Loucy (cell line): ENCODE results near the gene DROSHA.

Experiments
- EZH2phosphoT487 ChIP-seq: fragments of 200-600 bp; IDR thresholded peaks from 2 replicates; pipeline ENCODE4 v1.6.1; 2018; ENCODE audit warnings: antibody characterized with exemption, mild to moderate bottlenecking, moderate library complexity, borderline replicate concordance
- TF ChIP-seq, protein P1 (sequence below): fragments of 200-600 bp; sonication (generic); conservative IDR thresholded peaks from 2 replicates; pipeline ENCODE4 v1.5.1; 2014; ENCODE audit warnings: mild to moderate bottlenecking, antibody characterized with exemption, low read length

DNA sequence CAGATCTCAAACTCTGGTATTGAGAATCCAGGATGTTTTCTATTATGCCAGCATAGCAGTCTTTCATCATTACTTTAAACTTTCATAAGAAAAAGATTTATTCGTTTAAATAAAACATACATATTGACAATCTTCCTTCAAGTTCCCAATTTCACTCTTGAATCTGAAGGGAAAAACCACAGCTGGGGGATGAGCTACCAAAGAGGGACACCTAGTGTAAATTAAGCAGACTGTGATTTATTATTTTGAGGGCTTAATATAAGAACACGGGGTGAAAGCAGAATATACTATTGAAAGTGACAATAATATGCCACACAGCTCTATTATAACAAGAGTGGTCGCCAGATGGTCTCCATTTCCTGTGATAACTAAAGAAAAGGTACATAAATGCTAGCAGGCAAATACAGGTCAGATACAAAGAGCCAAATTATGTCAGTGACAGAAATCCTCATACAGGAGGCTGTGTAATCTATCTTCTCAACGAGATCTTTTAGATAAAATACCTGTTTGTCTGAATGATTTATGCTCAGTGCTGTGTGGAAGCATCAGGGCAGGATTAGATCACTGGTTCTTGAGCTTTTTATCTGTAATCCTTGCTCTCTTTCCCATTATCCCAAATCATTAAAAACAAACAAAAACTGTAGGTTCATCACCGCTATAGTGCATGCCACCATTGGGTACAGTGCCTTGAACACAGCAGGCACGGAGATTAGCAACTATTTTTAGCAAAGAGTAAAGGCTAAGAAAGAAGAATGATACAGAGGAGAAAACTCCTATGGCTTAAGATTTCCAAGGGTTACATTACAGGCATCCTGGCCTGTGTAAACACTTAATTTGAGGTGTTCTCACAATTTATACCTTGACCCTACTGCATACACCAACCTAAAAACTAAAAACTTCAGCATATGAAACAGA, 116.6 kb downstream of the DROSHA start:
- TF ChIP-seq, protein P1, sequence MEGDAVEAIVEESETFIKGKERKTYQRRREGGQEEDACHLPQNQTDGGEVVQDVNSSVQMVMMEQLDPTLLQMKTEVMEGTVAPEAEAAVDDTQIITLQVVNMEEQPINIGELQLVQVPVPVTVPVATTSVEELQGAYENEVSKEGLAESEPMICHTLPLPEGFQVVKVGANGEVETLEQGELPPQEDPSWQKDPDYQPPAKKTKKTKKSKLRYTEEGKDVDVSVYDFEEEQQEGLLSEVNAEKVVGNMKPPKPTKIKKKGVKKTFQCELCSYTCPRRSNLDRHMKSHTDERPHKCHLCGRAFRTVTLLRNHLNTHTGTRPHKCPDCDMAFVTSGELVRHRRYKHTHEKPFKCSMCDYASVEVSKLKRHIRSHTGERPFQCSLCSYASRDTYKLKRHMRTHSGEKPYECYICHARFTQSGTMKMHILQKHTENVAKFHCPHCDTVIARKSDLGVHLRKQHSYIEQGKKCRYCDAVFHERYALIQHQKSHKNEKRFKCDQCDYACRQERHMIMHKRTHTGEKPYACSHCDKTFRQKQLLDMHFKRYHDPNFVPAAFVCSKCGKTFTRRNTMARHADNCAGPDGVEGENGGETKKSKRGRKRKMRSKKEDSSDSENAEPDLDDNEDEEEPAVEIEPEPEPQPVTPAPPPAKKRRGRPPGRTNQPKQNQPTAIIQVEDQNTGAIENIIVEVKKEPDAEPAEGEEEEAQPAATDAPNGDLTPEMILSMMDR: no peak
- no peak for TF ChIP-seq EZH2phosphoT487
